Activated naive CD8-positive, alpha-beta T cell treated with anti-CD3 and anti-CD28 coated beads for 36 hours (primary cell): Measurements from ENCODE around the gene PRDM2. TPM values are rescaled to one million over a fixed set of nuclear protein-coding genes. Genes with fewer than 3 reads are reported as not detected.

Experiments
- DNase-seq: peaks from one replicate; pipeline ENCODE4 v3.0.0; 2021
- H3K27ac Mint-ChIP-seq: one replicate; pipeline ENCODE4 v1.8.0; 2022; ENCODE audit warnings: mild to moderate bottlenecking, moderate library complexity, mixed read lengths
- H3K27me3 Mint-ChIP-seq: one replicate; pipeline ENCODE4 v1.8.0; 2022; ENCODE audit warnings: mild to moderate bottlenecking, mixed read lengths
- H3K36me3 Mint-ChIP-seq: one replicate; pipeline ENCODE4 v1.8.0; 2021; ENCODE audit warnings: mild to moderate bottlenecking, mixed read lengths
- H3K4me1 Mint-ChIP-seq: one replicate; pipeline ENCODE4 v1.8.0; 2021; ENCODE audit warnings: mixed read lengths
- H3K4me3 Mint-ChIP-seq: one replicate; pipeline ENCODE4 v1.8.0; 2022; ENCODE audit warnings: mild to moderate bottlenecking, moderate library complexity, mixed read lengths
- H3K9me3 Mint-ChIP-seq: one replicate; pipeline ENCODE4 v1.8.0; 2022; ENCODE audit warnings: mixed read lengths
- total RNA-seq, 2 experiments: library from RNA; stranded (reverse); gene quantifications; one replicate each; pipeline ENCODE4 v1.2.3, GENCODE V29; 2021

PRDM2 gene
- total RNA-seq, 2 experiments from 2014 or later: 47.3 to 57.5 TPM

- Mint-ChIP-seq H3K9me3 (no peaks in the 10 kb centered on the region), H3K4me3 (no peak overlapping the region), H3K36me3 (peaks cover 2% of the 10 kb centered on the region), H3K4me1 (peaks cover 2% of the 10 kb centered on the region), H3K27ac (no peak overlapping the region), H3K27me3 (no peaks in the 10 kb centered on the region)
- DNase-seq: no peak
Observed at GRCh38 chr1:13830170-13830569, 130.2 kb downstream of the PRDM2 start.

- no peaks in the 10 kb centered on the region for H3K9me3 Mint-ChIP-seq
Observed at GRCh38 chr1:13830616-13831280, 130.8 kb downstream of the PRDM2 start.

GRCh38 chr1:13832100-13832499, 132.1 kb downstream of the PRDM2 start:
- no peaks in the 10 kb centered on the region for H3K36me3 Mint-ChIP-seq
- peaks cover 5% of the 10 kb centered on the region for H3K27me3 Mint-ChIP-seq
- no peak overlapping the region for H3K27ac Mint-ChIP-seq
- no peak for DNase-seq
- H3K4me3 Mint-ChIP-seq: no peak overlapping the region
- peaks cover 2% of the 10 kb centered on the region for H3K4me1 Mint-ChIP-seq
- H3K9me3 Mint-ChIP-seq: no peaks in the 10 kb centered on the region

More at GRCh38 chr1:13830616-13831280, 130.8 kb downstream of the PRDM2 start:
- peaks cover 2% of the 10 kb centered on the region for H3K4me1 Mint-ChIP-seq
- no peak overlapping the region for H3K27ac Mint-ChIP-seq
- H3K36me3 Mint-ChIP-seq: no peaks in the 10 kb centered on the region
- H3K27me3 Mint-ChIP-seq: no peaks in the 10 kb centered on the region
- DNase-seq: no peak
- no peak overlapping the region for H3K4me3 Mint-ChIP-seq

- no peak for DNase-seq
- no peak overlapping the region for H3K4me3 Mint-ChIP-seq
- H3K27ac Mint-ChIP-seq: no peak overlapping the region
- no peaks in the 10 kb centered on the region for H3K36me3 Mint-ChIP-seq
- H3K4me1 Mint-ChIP-seq: peaks cover 2% of the 10 kb centered on the region
- no peaks in the 10 kb centered on the region for H3K9me3 Mint-ChIP-seq
- peaks cover 5% of the 10 kb centered on the region for H3K27me3 Mint-ChIP-seq
Observed at GRCh38 chr1:13832536-13832935, 132.5 kb downstream of the PRDM2 start.

- Mint-ChIP-seq H3K4me3 (no peak overlapping the region), H3K27me3 (peaks cover 9% of the 10 kb centered on the region), H3K27ac (no peak overlapping the region), H3K4me1 (no peaks in the 10 kb centered on the region), H3K9me3 (peaks cover 2% of the 10 kb centered on the region), H3K36me3 (no peaks in the 10 kb centered on the region)
- no peak for DNase-seq
Observed at GRCh38 chr1:13836136-13836535, 136.1 kb downstream of the PRDM2 start.

- no peak overlapping the region for H3K27ac Mint-ChIP-seq
Observed at GRCh38 chr1:13836631-13837030, 136.6 kb downstream of the PRDM2 start.

GRCh38 chr1:13838236-13838635, 138.2 kb downstream of the PRDM2 start:
- H3K4me1 Mint-ChIP-seq: no peaks in the 10 kb centered on the region
- no peak overlapping the region for H3K4me3 Mint-ChIP-seq
- no peak overlapping the region for H3K27ac Mint-ChIP-seq
- DNase-seq: no peak
- H3K36me3 Mint-ChIP-seq: no peaks in the 10 kb centered on the region
- H3K27me3 Mint-ChIP-seq: peaks cover 20% of the 10 kb centered on the region
- H3K9me3 Mint-ChIP-seq: peaks cover 2% of the 10 kb centered on the region

More at GRCh38 chr1:13836631-13837030, 136.6 kb downstream of the PRDM2 start:
- Mint-ChIP-seq H3K36me3 (no peaks in the 10 kb centered on the region), H3K4me3 (no peak overlapping the region), H3K9me3 (peaks cover 2% of the 10 kb centered on the region), H3K27me3 (peaks cover 9% of the 10 kb centered on the region), H3K4me1 (no peaks in the 10 kb centered on the region)
- no peak for DNase-seq

GRCh38 chr1:13842497-13842896, 142.5 kb downstream of the PRDM2 start:
- H3K4me3 Mint-ChIP-seq: no peak overlapping the region
- DNase-seq: no peak
- peaks cover 23% of the 10 kb centered on the region for H3K27me3 Mint-ChIP-seq
- H3K36me3 Mint-ChIP-seq: no peaks in the 10 kb centered on the region
- H3K27ac Mint-ChIP-seq: no peak overlapping the region
- no peaks in the 10 kb centered on the region for H3K4me1 Mint-ChIP-seq
- H3K9me3 Mint-ChIP-seq: peaks cover 2% of the 10 kb centered on the region

- no peak overlapping the region for H3K27ac Mint-ChIP-seq
- peaks cover 10% of the 10 kb centered on the region for H3K9me3 Mint-ChIP-seq
- peaks cover 11% of the 10 kb centered on the region for H3K36me3 Mint-ChIP-seq
- no peak for DNase-seq
- no peaks in the 10 kb centered on the region for H3K27me3 Mint-ChIP-seq
- H3K4me3 Mint-ChIP-seq: no peak overlapping the region
- H3K4me1 Mint-ChIP-seq: no peaks in the 10 kb centered on the region
Observed at GRCh38 chr1:13851726-13852125, 151.7 kb downstream of the PRDM2 start.

GRCh38 chr1:13855554-13855953, 155.6 kb downstream of the PRDM2 start:
- no peak for DNase-seq
- Mint-ChIP-seq H3K27ac (no peak overlapping the region), H3K4me1 (no peaks in the 10 kb centered on the region), H3K36me3 (peaks cover 13% of the 10 kb centered on the region), H3K27me3 (peaks cover 7% of the 10 kb centered on the region), H3K9me3 (peaks cover 13% of the 10 kb centered on the region), H3K4me3 (no peak overlapping the region)

- H3K9me3 Mint-ChIP-seq: peaks cover 10% of the 10 kb centered on the region
- H3K36me3 Mint-ChIP-seq: peaks cover 7% of the 10 kb centered on the region
- no peak overlapping the region for H3K27ac Mint-ChIP-seq
- H3K27me3 Mint-ChIP-seq: peaks cover 7% of the 10 kb centered on the region
- H3K4me1 Mint-ChIP-seq: no peaks in the 10 kb centered on the region
- H3K4me3 Mint-ChIP-seq: no peak overlapping the region
- no peak for DNase-seq
Observed at GRCh38 chr1:13860031-13860430, 160.0 kb downstream of the PRDM2 start.

GRCh38 chr1:13864760-13865159, 164.8 kb downstream of the PRDM2 start:
- Mint-ChIP-seq H3K4me1 (no peaks in the 10 kb centered on the region), H3K4me3 (no peak overlapping the region), H3K9me3 (no peaks in the 10 kb centered on the region), H3K27ac (no peak overlapping the region), H3K27me3 (peaks cover 4% of the 10 kb centered on the region), H3K36me3 (no peaks in the 10 kb centered on the region)
- no peak for DNase-seq

GRCh38 chr1:13865851-13866250, 165.9 kb downstream of the PRDM2 start:
- Mint-ChIP-seq H3K4me1 (no peaks in the 10 kb centered on the region), H3K9me3 (no peaks in the 10 kb centered on the region), H3K36me3 (no peaks in the 10 kb centered on the region), H3K4me3 (no peak overlapping the region), H3K27me3 (no peaks in the 10 kb centered on the region), H3K27ac (no peak overlapping the region)
- no peak for DNase-seq

- DNase-seq: no peak
- H3K4me1 Mint-ChIP-seq: no peaks in the 10 kb centered on the region
- no peaks in the 10 kb centered on the region for H3K36me3 Mint-ChIP-seq
- no peak overlapping the region for H3K27ac Mint-ChIP-seq
- H3K27me3 Mint-ChIP-seq: peaks cover 9% of the 10 kb centered on the region
- H3K9me3 Mint-ChIP-seq: no peaks in the 10 kb centered on the region
- H3K4me3 Mint-ChIP-seq: no peak overlapping the region
Observed at GRCh38 chr1:13867603-13868002, 167.6 kb downstream of the PRDM2 start.

- H3K27me3 Mint-ChIP-seq: peaks cover 16% of the 10 kb centered on the region
- no peak overlapping the region for H3K4me3 Mint-ChIP-seq
- no peaks in the 10 kb centered on the region for H3K9me3 Mint-ChIP-seq
- no peaks in the 10 kb centered on the region for H3K36me3 Mint-ChIP-seq
- H3K4me1 Mint-ChIP-seq: no peaks in the 10 kb centered on the region
- no peak overlapping the region for H3K27ac Mint-ChIP-seq
- DNase-seq: no peak
Observed at GRCh38 chr1:13869172-13869797, 169.3 kb downstream of the PRDM2 start.

- peaks cover 16% of the 10 kb centered on the region for H3K27me3 Mint-ChIP-seq
- H3K4me3 Mint-ChIP-seq: no peak overlapping the region
- H3K4me1 Mint-ChIP-seq: no peaks in the 10 kb centered on the region
- no peak overlapping the region for H3K27ac Mint-ChIP-seq
- H3K36me3 Mint-ChIP-seq: no peaks in the 10 kb centered on the region
- H3K9me3 Mint-ChIP-seq: no peaks in the 10 kb centered on the region
- no peak for DNase-seq
Observed at GRCh38 chr1:13871413-13871812, 171.4 kb downstream of the PRDM2 start.
